Thyroid gland (tissue), 4 donors: ENCODE data around the gene NFIA.

Experiments
- CTCF ChIP-seq, 6 experiments: fragments of 200-600 bp in 3 of 6; fragments of 450-650 bp in 3 of 6; sonication (generic) in 3 of 6; IDR thresholded peaks; one replicate each; pipeline ENCODE4 v1.5.1; 2016 to 2019; ENCODE audit warnings: antibody characterized with exemption in 6 of 6, mild to moderate bottlenecking in 2 of 6, inconsistent platforms in 1 of 6, moderate library complexity in 1 of 6
- POLR2A ChIP-seq, 2 donors: fragments of 450-650 bp; IDR thresholded peaks; one replicate each; pipeline ENCODE4 v1.6.1; 2017; ENCODE audit warnings: antibody characterized with exemption in 2 of 2, mild to moderate bottlenecking in 2 of 2, moderate library complexity in 1 of 2

DNA sequence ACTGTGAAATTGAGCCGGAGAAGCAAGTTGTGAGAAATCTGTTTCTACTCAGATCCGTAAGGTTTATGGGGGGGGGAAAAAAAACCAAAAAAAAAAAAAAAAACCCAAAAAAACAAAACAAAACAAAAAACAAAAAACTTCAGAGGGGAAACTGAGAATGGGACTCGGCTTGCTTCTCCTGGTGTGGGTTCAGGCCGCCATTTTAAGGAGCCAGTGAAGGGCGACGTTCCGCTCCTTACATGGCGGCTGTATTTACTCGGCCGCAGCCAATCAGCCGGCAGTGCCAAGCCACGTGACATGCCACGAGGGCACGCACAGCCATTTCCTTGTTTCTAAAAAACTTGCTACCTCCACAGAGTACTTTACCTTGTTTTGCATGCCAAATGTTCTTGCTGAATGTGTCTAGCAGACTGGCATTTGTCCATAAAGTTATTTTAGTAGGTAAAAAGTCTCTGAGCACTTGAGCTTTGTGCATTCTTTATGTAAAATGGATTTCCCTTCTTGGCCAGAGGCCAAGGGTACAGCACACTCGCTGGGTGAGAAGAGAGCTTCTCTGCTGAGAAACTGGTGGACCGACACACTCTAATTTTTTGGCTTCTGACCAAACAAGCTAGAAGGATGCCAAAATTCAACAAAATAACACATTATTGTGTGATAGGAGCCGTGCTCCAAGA lies 101.8 kb downstream of the NFIA start:
- TF ChIP-seq CTCF (IDR thresholded peaks at IDR 0.05) (no peak), POLR2A (IDR thresholded peaks at IDR 0.05) (peak in 1 of 2 donors; percentile 48)
